H9 (cell line): ENCODE data around the gene ZNF440. TPM values are rescaled to one million over a fixed set of nuclear protein-coding genes. Genes with fewer than 3 reads are reported as not detected.

Source experiments
- DNase-seq: peaks from one replicate; pipeline ENCODE4 v3.0.0-alpha.2; 2017
- H2AFZ ChIP-seq: one replicate; pipeline ENCODE4 v1.6.1; 2013; ENCODE audit warnings: mild to moderate bottlenecking, low read length, control low read depth, moderate library complexity
- H2AK5ac ChIP-seq: 2 replicates; pipeline ENCODE4 v1.6.1; 2013; ENCODE audit warnings: low read length, control low read depth, mixed read lengths; ENCODE audit not compliant: insufficient read length
- H2BK120ac ChIP-seq: one replicate; pipeline ENCODE4 v1.6.1; 2013; ENCODE audit warnings: low read depth, mild to moderate bottlenecking, low read length, control low read depth, inconsistent platforms; ENCODE audit not compliant: poor library complexity, severe bottlenecking
- H2BK12ac ChIP-seq: 2 replicates; pipeline ENCODE4 v1.6.1; 2013; ENCODE audit warnings: low read length, control low read depth, mixed read lengths, low read depth; ENCODE audit not compliant: insufficient read length
- H2BK15ac ChIP-seq: 2 replicates; pipeline ENCODE4 v1.6.1; 2013; ENCODE audit warnings: low read depth, low read length, control low read depth
- H2BK20ac ChIP-seq: one replicate; pipeline ENCODE4 v1.6.1; 2013; ENCODE audit warnings: low read depth, mild to moderate bottlenecking, low read length, control low read depth, inconsistent platforms; ENCODE audit not compliant: poor library complexity, severe bottlenecking
- H2BK5ac ChIP-seq: 2 replicates; pipeline ENCODE4 v1.6.1; 2013; ENCODE audit warnings: low read length, control low read depth, mixed read lengths; ENCODE audit not compliant: insufficient read length
- H3K14ac ChIP-seq: 2 replicates; pipeline ENCODE4 v1.6.1; 2013; ENCODE audit warnings: low read length, control low read depth; ENCODE audit not compliant: insufficient read depth
- H3K18ac ChIP-seq: 2 replicates; pipeline ENCODE4 v1.6.1; 2013; ENCODE audit warnings: low read depth, mild to moderate bottlenecking, mixed read lengths, low read length, control low read depth; ENCODE audit not compliant: insufficient read length
- H3K23ac ChIP-seq: 2 replicates; pipeline ENCODE4 v1.6.1; 2013; ENCODE audit warnings: low read length, control low read depth, mixed read lengths, low read depth; ENCODE audit not compliant: insufficient read length
- H3K23me2 ChIP-seq: 2 replicates; pipeline ENCODE4 v1.6.1; 2013; ENCODE audit warnings: low read depth, mild to moderate bottlenecking, mixed read lengths, low read length, control low read depth; ENCODE audit not compliant: insufficient read length, poor library complexity, severe bottlenecking
- H3K27ac ChIP-seq: 2 replicates; pipeline ENCODE4 v1.5.1; 2013; ENCODE audit warnings: low read length, control low read depth, mixed read lengths, low read depth; ENCODE audit not compliant: insufficient read length
- H3K27me3 ChIP-seq: 2 replicates; pipeline ENCODE4 v1.6.1; 2013; ENCODE audit warnings: low read length, control low read depth, inconsistent platforms; ENCODE audit not compliant: insufficient read depth
- H3K4ac ChIP-seq: 2 replicates; pipeline ENCODE4 v1.6.1; 2013; ENCODE audit warnings: low read depth, mild to moderate bottlenecking, control low read depth, inconsistent platforms, low read length, moderate library complexity
- H3K4me1 ChIP-seq: 2 replicates; pipeline ENCODE4 v1.6.1; 2013; ENCODE audit warnings: low read length, control low read depth, inconsistent platforms; ENCODE audit not compliant: insufficient read depth
- H3K4me2 ChIP-seq: 2 replicates; pipeline ENCODE4 v1.6.1; 2013; ENCODE audit warnings: low read length, control low read depth, mixed read lengths; ENCODE audit not compliant: insufficient read length, insufficient read depth
- H3K56ac ChIP-seq: 2 replicates; pipeline ENCODE4 v1.6.1; 2013; ENCODE audit warnings: low read depth, mild to moderate bottlenecking, mixed read lengths, low read length, control low read depth; ENCODE audit not compliant: insufficient read length
- H3K79me1 ChIP-seq: 2 replicates; pipeline ENCODE4 v1.6.1; 2013; ENCODE audit warnings: low read depth, mild to moderate bottlenecking, moderate library complexity, low read length, control low read depth, inconsistent platforms; ENCODE audit not compliant: insufficient read depth, poor library complexity, severe bottlenecking
- H3K79me2 ChIP-seq: 2 replicates; pipeline ENCODE4 v1.6.1; 2013; ENCODE audit warnings: low read length, control low read depth, inconsistent platforms; ENCODE audit not compliant: insufficient read depth
- H3K9ac ChIP-seq: 2 replicates; pipeline ENCODE4 v1.6.1; 2013; ENCODE audit warnings: low read length, control low read depth, mixed read lengths; ENCODE audit not compliant: insufficient read length; ENCODE audit errors: extremely low read depth
- H3K9me3 ChIP-seq: one replicate; pipeline ENCODE4 v1.6.1; 2013; ENCODE audit warnings: low read depth, low read length, inconsistent platforms; ENCODE audit not compliant: control insufficient read depth
- H3T11ph ChIP-seq: one replicate; pipeline ENCODE4 v1.6.1; 2013; ENCODE audit warnings: mild to moderate bottlenecking, low read length, control low read depth, inconsistent platforms
- H4K20me1 ChIP-seq: one replicate; pipeline ENCODE4 v1.6.1; 2013; ENCODE audit not compliant: control insufficient read depth, insufficient read length, insufficient read depth
- H4K5ac ChIP-seq: 2 replicates; pipeline ENCODE4 v1.6.1; 2013; ENCODE audit warnings: low read depth, mild to moderate bottlenecking, mixed read lengths, low read length, control low read depth; ENCODE audit not compliant: insufficient read length
- H4K8ac ChIP-seq: replicated peaks from 2 replicates; pipeline ENCODE4 v1.6.1; 2013; ENCODE audit warnings: low read length, control low read depth, mixed read lengths, low read depth; ENCODE audit not compliant: insufficient read length
- H4K91ac ChIP-seq: 2 replicates; pipeline ENCODE4 v1.6.1; 2013; ENCODE audit warnings: low read depth, mild to moderate bottlenecking, moderate library complexity, mixed read lengths, low read length, control low read depth; ENCODE audit not compliant: insufficient read length
- H3K27ac Mint-ChIP-seq, 3 experiments: 2 replicates in 2 of 3; 3 replicates in 1 of 3; pipeline ENCODE4 v1.8.0; 2020 to 2021; ENCODE audit warnings: mixed read lengths in 3 of 3, mild to moderate bottlenecking in 1 of 3, moderate library complexity in 1 of 3
- H3K27me3 Mint-ChIP-seq: 2 replicates; pipeline ENCODE4 v1.8.0; 2021; ENCODE audit warnings: low read depth, mild to moderate bottlenecking, moderate library complexity, mixed read lengths
- H3K36me3 Mint-ChIP-seq, 3 experiments: 2 replicates in 2 of 3; 3 replicates in 1 of 3; pipeline ENCODE4 v1.8.0; 2020 to 2021; ENCODE audit warnings: low read depth in 3 of 3, mixed read lengths in 3 of 3; ENCODE audit not compliant: insufficient read depth in 1 of 3
- H3K4me1 Mint-ChIP-seq, 2 experiments: 2 replicates each; pipeline ENCODE4 v1.8.0; 2020; ENCODE audit warnings: mixed read lengths in 2 of 2
- H3K4me3 Mint-ChIP-seq, 2 experiments: 2 replicates in 1 of 2; 3 replicates in 1 of 2; pipeline ENCODE4 v1.8.0; 2020 to 2021; ENCODE audit warnings: mild to moderate bottlenecking in 2 of 2, mixed read lengths in 2 of 2, moderate library complexity in 1 of 2
- H3K9me3 Mint-ChIP-seq, 2 experiments: 2 replicates in 1 of 2; 3 replicates in 1 of 2; pipeline ENCODE4 v1.8.0; 2020; ENCODE audit warnings: mild to moderate bottlenecking in 2 of 2, mixed read lengths in 2 of 2, moderate library complexity in 1 of 2
- CTCF ChIP-seq: fragments of 200-600 bp; sonication (generic); conservative IDR thresholded peaks from 3 replicates; pipeline ENCODE4 v1.8.0; 2021; ENCODE audit warnings: antibody characterized with exemption, mild to moderate bottlenecking
- WGBS: extraction: QIAGEN DNeasy Blood & Tissue Kit; methylation state at CpG from one replicate; pipeline ENCODE4 v1.1.7; 2013; ENCODE audit warnings: missing lambda C conversion rate, low lambda C conversion rate, mixed read lengths; ENCODE audit not compliant: insufficient read length; ENCODE audit errors: extremely low coverage; 5-methylcytosine and 5-hydroxymethylcytosine counted together
- total RNA-seq: library from RNA; stranded (reverse); gene quantifications from 2 replicates; pipeline ENCODE4 v1.2.1, GENCODE V29; 2021

Gene ZNF440
- total RNA-seq, 1 experiment from 2014 or later, result 4.1 TPM

- Histone ChIP-seq H3K56ac (no peak overlapping the region), H2BK15ac (no peak overlapping the region), H3K9ac (no peak overlapping the region), H2AFZ (no peak overlapping the region), H3K4me2 (no peak overlapping the region), H2BK5ac (no peak overlapping the region), H2BK20ac (no peak overlapping the region), H3K27ac (no peak overlapping the region), H3K27me3 (no peaks in the 10 kb centered on the region), H3T11ph (no peak overlapping the region), H2BK12ac (no peak overlapping the region), H4K20me1 (no peaks in the 10 kb centered on the region), H3K9me3 (peaks cover 66% of the 10 kb centered on the region), H3K79me2 (no peaks in the 10 kb centered on the region), H2BK120ac (no peak overlapping the region), H3K18ac (no peak overlapping the region), H2AK5ac (no peak overlapping the region), H4K5ac (no peak overlapping the region), H4K8ac (no peak overlapping the region), H3K23ac (no peak overlapping the region), H3K4ac (no peak overlapping the region), H3K4me1 (no peaks in the 10 kb centered on the region), H3K14ac (no peak overlapping the region), H3K79me1 (no peaks in the 10 kb centered on the region), H3K23me2 (no peaks in the 10 kb centered on the region), H4K91ac (no peak overlapping the region)
- H3K27me3 Mint-ChIP-seq, result peaks cover 2% of the 10 kb centered on the region; the same call in 1 of the 2 replicates
- no peak for DNase-seq
- no peak overlapping the region for H3K4me3 Mint-ChIP-seq
- no CpG with 5 or more reads among the region's 8 CpGs for WGBS
- no peaks in the 10 kb centered on the region for H3K4me1 Mint-ChIP-seq
- peaks cover 84% of the 10 kb centered on the region in 2 experiments for H3K9me3 Mint-ChIP-seq
- TF ChIP-seq CTCF, result no peak
- H3K27ac Mint-ChIP-seq, result no peak overlapping the region
- peaks cover 6 to 45% (median 18%) of the 10 kb centered on the region in 3 experiments; a peak in 6 of 7 replicates for H3K36me3 Mint-ChIP-seq
Measured at GRCh38 chr19:11868188-11868587, 54.1 kb downstream of the ZNF440 start.
